GM18499 (cell line): ENCODE results near the gene METTL14.

Source experiments
- ATAC-seq: cut with Tn5 transposase; IDR thresholded peaks from one replicate; pipeline ENCODE4 v1.9.1; 2021; ENCODE audit warnings: moderate number of reproducible peaks; ENCODE audit not compliant: insufficient read depth, unreplicated experiment

METTL14 gene

DNA sequence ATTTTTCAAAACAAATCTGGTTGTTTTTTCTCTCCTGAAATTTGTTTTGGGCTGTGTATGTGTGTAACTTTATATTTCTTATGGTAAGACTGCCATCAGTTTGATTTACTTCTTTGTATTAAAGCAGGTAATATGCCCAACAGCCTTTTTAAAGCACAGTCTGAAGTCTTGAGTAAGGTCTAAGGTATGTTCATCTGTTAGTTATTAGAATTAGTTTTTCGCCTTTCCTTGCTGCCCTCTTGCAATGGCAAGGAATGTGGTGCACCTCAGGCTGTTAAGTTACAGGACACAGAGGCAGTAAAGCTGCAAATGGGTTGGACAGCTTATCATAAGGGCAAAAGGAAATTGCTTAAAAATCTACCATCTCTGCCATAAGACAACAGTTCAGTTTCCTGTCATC is 71.8 kb downstream of the METTL14 start:
- ATAC-seq = no peak

DNA sequence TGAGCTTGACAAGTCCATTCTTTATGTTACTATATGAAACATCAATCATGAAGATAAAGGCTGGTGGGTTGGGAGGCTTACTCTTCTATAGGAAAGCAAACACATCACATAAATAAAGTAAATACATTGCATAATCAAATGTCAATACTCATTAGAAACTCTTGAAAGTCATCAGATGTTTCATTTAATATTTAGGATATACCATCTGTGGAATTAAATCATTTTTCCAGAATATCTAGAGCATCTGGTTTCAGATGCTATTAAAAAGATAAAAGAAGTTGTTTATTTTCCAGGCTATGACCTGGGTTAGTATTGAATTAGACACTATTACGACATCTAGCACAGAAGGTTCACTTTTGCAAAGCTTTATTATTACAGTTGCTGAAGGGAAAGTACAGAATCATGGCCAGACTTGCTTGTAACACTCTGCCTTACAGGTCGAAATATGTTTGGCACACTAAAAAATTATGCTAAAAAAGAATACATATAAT is 72.6 kb downstream of the METTL14 start:
- no peak for ATAC-seq

DNA sequence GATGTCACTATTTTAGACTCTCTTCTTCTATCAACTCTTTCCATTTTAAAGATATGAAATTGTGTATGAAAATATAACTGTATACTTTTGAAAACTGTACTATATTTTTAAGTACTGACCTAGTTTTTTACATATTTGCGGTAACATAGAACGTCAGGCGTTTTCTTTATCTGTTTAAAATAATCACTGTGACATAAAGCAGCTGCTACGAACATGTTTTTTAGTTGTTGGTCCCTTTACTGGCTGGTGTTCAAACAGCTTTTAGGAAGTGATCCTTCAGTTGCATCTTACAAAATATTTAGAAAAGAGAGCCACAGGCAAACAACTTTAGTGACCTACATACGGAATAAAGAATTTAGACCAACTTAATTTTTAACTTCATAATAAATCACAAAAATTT is 73.1 kb downstream of the METTL14 start:
- ATAC-seq = no peak

DNA sequence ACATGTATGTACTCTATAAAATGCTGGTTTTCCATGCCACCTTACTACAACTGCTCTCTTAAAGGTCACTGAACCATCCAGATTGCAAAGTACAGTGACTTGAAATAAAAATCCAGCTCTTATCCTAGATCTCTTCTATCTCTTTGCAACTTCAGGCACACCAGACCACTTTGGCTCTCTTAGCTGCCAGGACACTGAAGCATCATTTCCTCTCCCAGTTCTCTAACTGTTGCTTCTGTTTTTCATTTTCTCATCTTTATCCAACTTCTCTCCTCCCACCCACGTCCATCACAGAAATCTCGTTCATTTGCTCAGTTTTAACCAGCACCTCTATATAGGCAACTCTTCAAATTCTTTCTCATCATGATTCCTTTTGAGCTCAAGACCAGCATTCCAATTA is 74.3 kb downstream of the METTL14 start:
- ATAC-seq = no peak

DNA sequence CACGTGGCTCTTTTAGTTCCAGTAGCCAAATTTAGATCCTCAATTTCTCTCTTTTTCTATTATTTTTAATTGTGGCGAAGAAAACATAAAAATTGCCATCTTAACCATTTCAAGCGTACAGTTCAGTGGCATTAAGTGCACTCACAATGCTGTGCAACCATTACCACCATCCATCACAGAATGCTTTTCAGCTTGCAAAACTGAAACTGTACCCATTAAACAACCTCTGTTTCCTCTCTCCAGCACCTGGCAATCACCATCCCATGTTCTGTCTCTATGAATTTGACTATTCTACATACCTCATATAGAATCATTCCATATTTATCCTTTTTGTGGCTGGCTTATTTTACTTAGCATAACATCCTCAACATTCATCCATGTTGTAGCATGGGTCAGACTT is 74.9 kb downstream of the METTL14 start:
- peak; percentile 26 for ATAC-seq

DNA sequence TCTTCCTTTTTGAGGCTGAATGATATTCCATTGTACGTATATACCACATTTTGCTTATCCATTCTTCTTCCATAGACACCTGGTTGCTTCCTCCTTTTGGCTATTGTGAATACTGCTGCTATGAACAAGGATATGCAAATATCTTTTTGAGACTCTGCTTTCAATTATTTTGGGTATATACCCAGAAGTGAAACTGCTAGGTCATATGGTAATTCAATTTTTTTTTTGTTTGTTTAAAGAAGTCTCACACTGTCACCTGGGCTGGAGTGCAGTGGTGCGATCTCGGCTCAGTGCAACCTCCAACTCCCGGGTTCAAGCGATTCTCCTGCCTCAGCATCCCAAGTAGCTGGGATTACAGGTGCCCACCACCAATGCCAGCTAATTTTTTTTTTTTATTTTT is 75.3 kb downstream of the METTL14 start:
- peak; percentile 100 for ATAC-seq

DNA sequence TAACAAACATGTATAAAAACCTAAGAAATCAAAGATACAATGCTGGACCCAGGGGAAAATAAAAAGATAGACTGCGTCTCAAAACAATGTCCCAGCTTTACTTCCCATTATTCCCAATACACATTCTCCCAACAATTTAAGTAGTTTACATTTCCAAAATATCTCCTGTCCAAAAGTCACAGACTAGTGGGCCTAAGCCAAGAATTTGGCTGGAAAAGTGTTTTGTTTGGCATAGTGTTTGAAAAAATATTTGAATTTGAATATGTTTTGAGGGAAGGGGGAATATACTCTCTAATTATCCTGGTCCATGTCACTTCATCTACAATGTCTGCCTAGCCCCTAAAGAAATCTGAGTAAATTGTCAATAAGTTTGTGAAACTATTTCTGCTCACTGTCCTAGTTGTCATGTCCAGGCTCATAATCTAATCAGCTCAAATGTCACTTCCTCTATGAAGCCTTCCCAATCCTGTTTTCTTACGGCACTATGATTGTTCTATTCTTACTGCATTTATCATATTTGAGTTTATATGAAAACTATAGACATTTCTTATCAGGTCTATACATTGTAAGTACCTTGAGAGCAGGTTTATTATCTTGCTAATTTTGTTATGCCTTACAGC is 76.3 kb downstream of the METTL14 start:
- ATAC-seq = no peak

DNA sequence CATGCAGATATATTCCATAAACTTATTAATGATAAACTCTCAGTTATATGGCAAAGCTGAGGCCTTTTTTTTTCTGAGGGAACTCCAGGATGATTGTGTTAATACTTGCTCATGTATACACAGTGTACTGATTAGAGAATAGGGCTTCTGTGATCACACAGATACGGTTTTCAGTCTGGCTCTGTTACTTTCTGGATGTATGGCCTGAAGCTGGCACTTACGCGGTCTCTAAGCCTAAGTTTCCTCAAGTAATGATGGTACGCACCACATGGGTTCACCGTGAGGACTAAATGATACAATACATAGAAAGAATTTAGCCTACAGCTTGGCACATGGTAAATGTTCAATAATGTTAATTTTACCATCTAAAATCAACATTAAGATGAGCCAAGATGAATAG is 77.0 kb downstream of the METTL14 start:
- no peak for ATAC-seq

DNA sequence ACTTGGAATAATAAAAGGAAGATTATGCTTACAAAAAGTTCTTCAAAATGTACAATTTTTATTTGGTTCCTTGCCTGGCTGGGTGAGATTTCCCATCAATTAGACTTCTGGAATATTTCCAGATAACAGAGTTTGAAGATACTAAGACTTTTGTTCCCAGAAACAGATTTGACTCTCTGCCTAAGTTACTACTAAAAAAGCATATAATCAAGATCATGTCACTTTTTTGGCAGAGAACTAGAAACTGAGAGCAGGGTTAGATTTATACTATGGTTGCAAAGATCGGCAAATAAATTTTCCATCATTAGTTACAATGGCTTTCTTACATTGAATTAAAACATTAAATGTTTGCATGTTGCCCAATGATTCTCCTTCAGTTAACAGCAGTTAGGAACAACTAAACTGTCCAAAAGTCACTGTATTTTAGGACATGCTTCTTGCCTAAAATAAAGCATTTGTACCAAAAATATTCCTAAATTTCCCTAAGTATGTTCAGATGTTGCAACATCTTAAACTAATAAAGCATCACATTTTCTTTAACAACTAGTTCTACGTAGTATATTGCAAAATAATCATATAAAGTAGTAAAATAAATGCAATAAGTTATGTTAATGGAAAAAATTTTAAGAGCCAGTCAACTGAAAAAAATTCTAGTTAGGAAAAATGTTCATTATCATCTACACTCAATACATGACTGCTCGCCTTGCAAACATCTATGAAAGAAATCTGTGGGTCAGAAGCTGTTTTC is 77.7 kb downstream of the METTL14 start:
- no peak for ATAC-seq
